NOMO-1 (cell line): ENCODE data around the gene PCBP4.

Experiments used
- DNase-seq, 2 experiments: peaks; one replicate each; lab custom pipeline; 2025; ENCODE audit not compliant: unreplicated experiment in 2 of 2; lab: John Stamatoyannopoulos, UW

Gene PCBP4

DNA sequence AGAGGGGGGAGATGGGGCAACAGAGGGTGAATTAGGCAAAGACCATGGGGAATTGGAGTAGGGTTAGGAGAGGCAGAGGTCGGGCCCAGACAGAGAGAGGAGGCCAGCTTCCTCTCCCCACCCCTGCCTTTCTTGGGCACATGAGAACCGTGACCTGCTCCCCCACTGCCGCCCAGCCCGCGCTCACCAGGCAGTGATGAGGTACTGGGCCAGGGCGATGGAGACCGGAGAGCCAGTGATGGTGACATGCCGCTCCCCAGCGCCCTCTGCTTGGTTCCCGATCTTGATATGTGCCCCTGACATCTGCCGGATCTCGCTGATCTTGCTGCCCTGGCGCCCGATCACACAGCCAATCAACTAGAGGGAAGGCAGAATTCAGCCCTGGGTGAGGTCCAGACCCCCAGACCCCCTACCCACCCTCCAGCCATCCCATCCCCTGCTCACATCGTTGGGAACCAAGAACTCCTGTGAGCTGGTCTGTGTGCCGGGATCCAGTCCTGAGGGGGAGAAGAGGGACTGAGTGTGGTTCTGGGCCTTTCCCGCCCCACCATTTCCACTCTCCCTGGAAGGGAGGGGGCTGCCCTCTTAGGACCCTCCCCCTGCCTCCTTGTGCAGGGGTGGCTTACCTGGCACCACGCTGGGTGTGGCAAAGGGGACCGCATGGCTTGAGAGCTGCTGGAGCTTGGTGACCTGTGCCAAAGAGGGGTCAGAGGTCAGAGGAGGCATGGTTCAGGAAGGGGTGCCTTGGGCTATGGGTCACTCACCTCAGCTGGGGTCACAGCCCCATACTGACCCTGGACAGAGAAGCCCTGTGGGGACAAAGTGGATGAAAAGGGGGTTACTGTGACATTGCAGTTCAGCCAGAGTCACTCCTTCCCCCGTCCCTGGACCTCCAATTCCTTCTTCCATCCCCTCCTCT is 8.4 kb downstream of the PCBP4 start:
- DNase-seq = no peak

GRCh38 chr3:51957520-51958205 is 9.6 kb downstream of the PCBP4 start:
- DNase-seq = no peak

DNA sequence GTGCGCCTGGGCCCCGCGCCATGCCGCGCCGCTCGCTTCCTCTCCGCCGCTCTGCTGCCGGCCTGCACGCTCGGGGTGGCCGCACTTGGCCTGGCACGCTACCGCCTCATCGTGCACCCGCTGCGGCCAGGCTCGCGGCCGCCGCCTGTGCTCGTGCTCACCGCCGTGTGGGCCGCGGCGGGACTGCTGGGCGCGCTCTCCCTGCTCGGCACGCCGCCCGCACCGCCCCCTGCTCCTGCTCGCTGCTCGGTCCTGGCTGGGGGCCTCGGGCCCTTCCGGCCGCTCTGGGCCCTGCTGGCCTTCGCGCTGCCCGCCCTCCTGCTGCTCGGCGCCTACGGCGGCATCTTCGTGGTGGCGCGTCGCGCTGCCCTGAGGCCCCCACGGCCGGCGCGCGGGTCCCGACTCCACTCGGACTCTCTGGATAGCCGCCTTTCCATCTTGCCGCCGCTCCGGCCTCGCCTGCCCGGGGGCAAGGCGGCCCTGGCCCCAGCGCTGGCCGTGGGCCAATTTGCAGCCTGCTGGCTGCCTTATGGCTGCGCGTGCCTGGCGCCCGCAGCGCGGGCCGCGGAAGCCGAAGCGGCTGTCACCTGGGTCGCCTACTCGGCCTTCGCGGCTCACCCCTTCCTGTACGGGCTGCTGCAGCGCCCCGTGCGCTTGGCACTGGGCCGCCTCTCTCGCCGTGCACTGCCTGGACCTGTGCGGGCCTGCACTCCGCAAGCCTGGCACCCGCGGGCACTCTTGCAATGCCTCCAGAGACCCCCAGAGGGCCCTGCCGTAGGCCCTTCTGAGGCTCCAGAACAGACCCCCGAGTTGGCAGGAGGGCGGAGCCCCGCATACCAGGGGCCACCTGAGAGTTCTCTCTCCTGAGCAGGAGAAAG is 11.1 kb downstream of the PCBP4 start:
- no peak for DNase-seq

DNA sequence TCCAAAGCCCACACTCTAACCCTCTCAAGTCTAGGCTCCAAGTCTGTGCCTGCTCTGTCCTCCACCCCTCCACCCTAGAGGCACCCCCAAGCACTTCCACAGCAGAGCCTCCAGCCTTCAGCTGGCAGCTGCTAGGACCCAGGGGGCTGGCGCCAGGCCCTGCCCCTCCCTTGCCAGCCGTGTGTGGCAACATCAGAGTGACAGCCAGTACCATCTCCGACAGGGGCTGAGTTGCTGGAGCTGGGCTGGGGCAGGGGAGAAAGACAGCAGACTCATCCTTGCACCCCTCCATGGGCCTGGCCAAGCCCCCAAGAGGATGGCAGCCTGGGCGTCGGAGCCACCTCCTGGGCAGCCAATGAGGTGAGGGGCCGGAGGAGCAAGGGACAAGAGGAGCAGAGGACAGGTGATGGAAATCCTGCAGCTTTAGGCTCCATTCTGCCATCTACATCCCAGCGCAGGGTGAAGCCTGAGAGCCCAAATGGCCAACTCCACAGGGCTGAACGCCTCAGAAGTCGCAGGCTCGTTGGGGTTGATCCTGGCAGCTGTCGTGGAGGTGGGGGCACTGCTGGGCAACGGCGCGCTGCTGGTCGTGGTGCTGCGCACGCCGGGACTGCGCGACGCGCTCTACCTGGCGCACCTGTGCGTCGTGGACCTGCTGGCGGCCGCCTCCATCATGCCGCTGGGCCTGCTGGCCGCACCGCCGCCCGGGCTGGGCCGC is 11.9 kb downstream of the PCBP4 start, which contains the start of gene GPR62:
Gene GPR62 (plus strand): TSS at position 207 of the 718 bp plus-strand sequence. CDS start 272 bp downstream, at position 479.
- DNase-seq = no peak

DNA sequence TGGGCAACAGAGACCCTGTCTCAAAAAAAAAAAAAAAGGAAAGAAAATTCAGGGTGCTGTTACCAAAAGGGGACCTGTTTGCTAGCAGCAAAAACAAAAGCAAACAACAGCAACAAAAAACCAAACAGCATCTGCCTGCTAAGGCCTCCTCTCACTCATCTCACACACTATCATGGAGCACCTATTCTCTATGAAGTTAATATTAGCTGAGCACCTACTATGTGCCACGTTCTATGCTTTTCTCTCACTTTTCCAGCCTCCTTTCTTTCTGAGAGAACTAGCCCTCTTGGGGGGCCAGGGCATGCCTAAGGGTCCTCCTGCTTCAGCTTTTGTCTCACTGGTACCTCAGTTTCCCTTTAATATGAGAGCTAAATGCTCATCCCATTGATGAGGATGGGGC is 12.5 kb downstream of the PCBP4 start:
- no peak for DNase-seq

DNA sequence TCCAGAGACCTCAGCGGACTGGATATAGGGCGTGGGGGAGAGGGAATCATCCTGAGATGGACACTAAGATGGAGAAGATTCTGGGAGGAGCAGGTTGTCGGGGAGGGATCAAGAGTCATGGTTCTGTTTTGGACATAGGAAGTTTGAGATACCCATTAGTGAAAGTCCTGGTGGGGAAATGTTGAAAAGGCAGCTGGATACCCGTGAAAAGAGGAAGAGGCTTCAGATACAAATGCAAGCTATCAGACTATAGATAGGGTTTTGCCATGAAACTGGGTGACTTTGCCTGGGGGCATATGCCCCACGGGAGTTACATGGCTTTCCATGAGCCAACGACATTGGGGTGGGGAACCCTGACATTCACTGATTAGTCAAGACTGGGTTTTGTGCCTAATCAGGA is 13.1 kb downstream of the PCBP4 start:
- DNase-seq = peak; percentile 26 to 74

- DNase-seq = peak; percentile 69 to 89
These were observed 13.8 kb downstream of the PCBP4 start for GRCh38 chr3:51953445-51953844.

DNA sequence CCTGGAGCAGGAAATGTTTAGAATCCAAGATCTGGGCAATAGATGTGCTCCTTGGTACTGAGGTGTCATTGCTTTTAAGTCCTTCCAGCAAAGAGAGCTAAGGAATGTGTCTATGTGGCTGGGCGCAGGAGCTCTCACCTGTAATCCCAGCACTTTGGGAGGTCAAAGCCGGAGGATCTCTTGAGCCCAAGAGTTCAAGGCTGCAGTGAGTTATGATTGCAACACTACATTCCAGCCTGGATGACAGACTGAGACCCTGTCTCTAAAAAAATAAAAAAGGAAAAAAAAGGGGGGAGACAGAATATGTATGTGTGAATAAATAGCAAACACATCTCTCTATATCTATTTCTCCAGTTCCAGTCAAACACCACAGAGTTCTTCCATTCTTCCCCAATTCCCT is 16.4 kb downstream of the PCBP4 start:
- no peak for DNase-seq

- no peak for DNase-seq
These were observed 18.1 kb downstream of the PCBP4 start for GRCh38 chr3:51949121-51949520.

GRCh38 chr3:51948016-51948580 is 19.2 kb downstream of the PCBP4 start:
- DNase-seq = no peak

- no peak for DNase-seq
These were observed 19.9 kb downstream of the PCBP4 start for GRCh38 chr3:51947215-51947900.

- no peak for DNase-seq
These were observed 20.5 kb downstream of the PCBP4 start for GRCh38 chr3:51946796-51947195.

DNA sequence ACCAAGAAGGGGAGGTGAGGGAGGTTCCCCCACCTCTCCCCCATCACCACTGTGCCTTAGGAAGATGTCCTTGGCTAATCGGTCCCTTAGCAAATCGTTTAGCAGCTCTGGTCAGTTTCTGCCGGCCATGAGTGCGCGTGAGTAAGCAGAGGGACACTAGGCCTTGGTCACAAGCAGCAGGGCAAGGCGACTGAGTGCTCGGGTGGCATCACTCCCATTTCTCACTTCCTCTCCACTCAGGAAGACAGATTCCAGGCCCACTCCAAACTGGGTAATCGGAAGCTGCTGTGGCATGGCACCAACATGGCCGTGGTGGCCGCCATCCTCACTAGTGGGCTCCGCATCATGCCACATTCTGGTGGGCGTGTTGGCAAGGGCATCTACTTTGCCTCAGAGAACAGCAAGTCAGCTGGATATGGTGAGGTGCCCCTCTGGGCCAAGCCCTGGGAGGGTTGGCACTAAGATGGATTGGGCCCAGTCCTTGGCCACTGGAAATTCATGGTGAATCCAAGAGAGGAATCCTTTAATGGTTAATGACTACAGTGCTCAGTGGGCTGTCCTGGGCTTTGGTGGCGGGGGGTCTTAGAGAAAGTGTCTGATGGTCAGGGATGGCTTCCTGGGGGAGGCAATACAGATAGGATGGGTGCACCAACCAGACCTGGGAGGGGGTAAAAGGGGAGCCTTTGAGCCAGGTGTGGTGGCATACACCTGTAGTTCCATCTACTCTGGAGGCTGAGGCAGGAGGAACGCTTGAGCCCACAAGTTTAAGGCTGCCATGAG is 21.1 kb downstream of the PCBP4 start:
- DNase-seq = no peak

DNA sequence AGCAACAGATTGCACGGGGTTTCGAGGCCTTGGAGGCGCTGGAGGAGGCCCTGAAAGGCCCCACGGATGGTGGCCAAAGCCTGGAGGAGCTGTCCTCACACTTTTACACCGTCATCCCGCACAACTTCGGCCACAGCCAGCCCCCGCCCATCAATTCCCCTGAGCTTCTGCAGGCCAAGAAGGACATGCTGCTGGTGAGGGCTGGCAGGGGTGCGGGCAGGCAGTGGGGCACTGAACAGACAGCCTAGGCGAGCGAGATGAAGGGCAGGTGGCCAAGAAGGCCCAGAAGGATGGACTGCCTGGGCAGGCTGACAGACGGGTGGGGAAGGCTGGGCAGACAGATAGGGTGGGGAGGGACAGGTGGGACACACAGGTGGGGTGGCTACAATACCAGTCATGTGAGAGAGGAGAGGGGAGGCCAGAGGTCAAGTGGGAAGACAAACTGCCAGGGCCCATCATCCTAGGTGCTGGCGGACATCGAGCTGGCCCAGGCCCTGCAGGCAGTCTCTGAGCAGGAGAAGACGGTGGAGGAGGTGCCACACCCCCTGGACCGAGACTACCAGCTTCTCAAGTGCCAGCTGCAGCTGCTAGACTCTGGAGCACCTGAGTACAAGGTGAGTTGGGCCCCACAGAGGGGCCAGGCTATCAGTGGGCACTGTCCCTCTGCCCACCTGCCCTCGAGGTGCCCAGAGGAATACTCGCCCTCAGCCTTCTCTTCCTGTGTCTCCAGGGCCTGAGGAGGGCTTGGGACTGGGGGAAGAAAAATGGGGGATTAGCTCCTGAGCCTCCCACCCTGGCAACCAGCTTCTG is 22.0 kb downstream of the PCBP4 start:
- no peak for DNase-seq

- no peak for DNase-seq
These were observed 22.7 kb downstream of the PCBP4 start for GRCh38 chr3:51944451-51945021.

GRCh38 chr3:51943451-51944391 is 23.5 kb downstream of the PCBP4 start:
- no peak for DNase-seq
